Measurements from ENCODE around the gene CCR1. TPM values are rescaled to one million over a fixed set of nuclear protein-coding genes. Genes with fewer than 3 reads are reported as not detected.

Gene CCR1
- total RNA-seq, 1 donor from 2014 or later, result not detected

- H3K9me3 Mint-ChIP-seq (ENCODE audit: unreplicated experiment), result no peaks in the 10 kb centered on the region
- no peak for DNase-seq
- no peak for TF ChIP-seq CTCF (IDR thresholded peaks at IDR 0.05; ENCODE audit: partially characterized antibody, unreplicated experiment)
- H3K27ac Mint-ChIP-seq (ENCODE audit: unreplicated experiment), result no peak overlapping the region
- no peak overlapping the region for H3K4me3 Mint-ChIP-seq (ENCODE audit: unreplicated experiment)
- H3K4me1 Mint-ChIP-seq (ENCODE audit: low read depth, unreplicated experiment), result no peaks in the 10 kb centered on the region
- no peaks in the 10 kb centered on the region for H3K36me3 Mint-ChIP-seq (ENCODE audit: unreplicated experiment)
- peaks cover 2% of the 10 kb centered on the region for H3K27me3 Mint-ChIP-seq (ENCODE audit: unreplicated experiment)
Observed at GRCh38 chr3:46206282-46207015, 1.7 kb downstream of the CCR1 start.

GRCh38 chr3:46205286-46205960, 2.7 kb downstream of the CCR1 start:
- Mint-ChIP-seq H3K4me3 (ENCODE audit: unreplicated experiment) (no peak overlapping the region), H3K36me3 (ENCODE audit: unreplicated experiment) (no peaks in the 10 kb centered on the region), H3K9me3 (ENCODE audit: unreplicated experiment) (no peaks in the 10 kb centered on the region), H3K4me1 (ENCODE audit: low read depth, unreplicated experiment) (no peaks in the 10 kb centered on the region), H3K27me3 (ENCODE audit: unreplicated experiment) (peaks cover 2% of the 10 kb centered on the region), H3K27ac (ENCODE audit: unreplicated experiment) (no peak overlapping the region)
- TF ChIP-seq CTCF (IDR thresholded peaks at IDR 0.05; ENCODE audit: partially characterized antibody, unreplicated experiment), result no peak
- DNase-seq, result no peak

GRCh38 chr3:46203681-46204080, 4.4 kb downstream of the CCR1 start:
- TF ChIP-seq CTCF (IDR thresholded peaks at IDR 0.05; ENCODE audit: partially characterized antibody, unreplicated experiment), result no peak
- no peaks in the 10 kb centered on the region for H3K4me1 Mint-ChIP-seq (ENCODE audit: low read depth, unreplicated experiment)
- H3K4me3 Mint-ChIP-seq (ENCODE audit: unreplicated experiment), result no peak overlapping the region
- H3K27me3 Mint-ChIP-seq (ENCODE audit: unreplicated experiment), result peaks cover 2% of the 10 kb centered on the region
- no peaks in the 10 kb centered on the region for H3K9me3 Mint-ChIP-seq (ENCODE audit: unreplicated experiment)
- H3K27ac Mint-ChIP-seq (ENCODE audit: unreplicated experiment), result no peak overlapping the region
- DNase-seq, result no peak
- H3K36me3 Mint-ChIP-seq (ENCODE audit: unreplicated experiment), result no peaks in the 10 kb centered on the region

- H3K4me1 Mint-ChIP-seq (ENCODE audit: low read depth, unreplicated experiment), result no peaks in the 10 kb centered on the region
- no peak overlapping the region for H3K27ac Mint-ChIP-seq (ENCODE audit: unreplicated experiment)
- no peak for DNase-seq
- no peaks in the 10 kb centered on the region for H3K36me3 Mint-ChIP-seq (ENCODE audit: unreplicated experiment)
- peaks cover 2% of the 10 kb centered on the region for H3K9me3 Mint-ChIP-seq (ENCODE audit: unreplicated experiment)
- no peak for TF ChIP-seq CTCF (IDR thresholded peaks at IDR 0.05; ENCODE audit: partially characterized antibody, unreplicated experiment)
- H3K4me3 Mint-ChIP-seq (ENCODE audit: unreplicated experiment), result no peak overlapping the region
- peaks cover 2% of the 10 kb centered on the region for H3K27me3 Mint-ChIP-seq (ENCODE audit: unreplicated experiment)
Observed at GRCh38 chr3:46202535-46202934, 5.6 kb downstream of the CCR1 start.

- Mint-ChIP-seq H3K4me1 (ENCODE audit: low read depth, unreplicated experiment) (no peaks in the 10 kb centered on the region), H3K36me3 (ENCODE audit: unreplicated experiment) (no peaks in the 10 kb centered on the region), H3K9me3 (ENCODE audit: unreplicated experiment) (peaks cover 2% of the 10 kb centered on the region), H3K4me3 (ENCODE audit: unreplicated experiment) (no peak overlapping the region), H3K27ac (ENCODE audit: unreplicated experiment) (no peak overlapping the region), H3K27me3 (ENCODE audit: unreplicated experiment) (peaks cover 2% of the 10 kb centered on the region)
- no peak for DNase-seq
- no peak for TF ChIP-seq CTCF (IDR thresholded peaks at IDR 0.05; ENCODE audit: partially characterized antibody, unreplicated experiment)
Observed at GRCh38 chr3:46200790-46201189, 7.3 kb downstream of the CCR1 start.

Data from glutamatergic neuron (in vitro differentiated cells).